MCF 10A (cell line): ENCODE data around the gene LCP2. TPM values are rescaled to one million over a fixed set of nuclear protein-coding genes. Genes with fewer than 3 reads are reported as not detected.
A peak's percentile ranks its signal among the peaks of the same experiment; 100 is the strongest.

Experiments used
- BruUV-seq: library from RNA; stranded (reverse); fragments of 400-500 nt; replicated peaks from 2 replicates; lab custom pipeline; 2021; lab: Mats Ljungman, UMichigan
- CTCF ChIA-PET: fragments of 300-600 bp; sonication (Branson Sonifier 250); formaldehyde crosslinking; extraction: SDS; loops from one replicate; lab custom pipeline; 2021; ENCODE audit warnings: antibody characterized with exemption, inconsistent platforms; lab: Yijun Ruan, JAX
- POLR2A ChIA-PET: fragments of 300-600, 350-650 bp; sonication (Branson Sonifier 250); formaldehyde crosslinking; extraction: SDS; loops from one replicate; lab custom pipeline; 2020; ENCODE audit warnings: antibody characterized with exemption, inconsistent platforms; lab: Yijun Ruan, JAX
- DNase-seq: peaks from one replicate; pipeline ENCODE4 v3.0.0-alpha.2; 2018; ENCODE audit not compliant: unreplicated experiment
- H3K27ac Mint-ChIP-seq: one replicate; pipeline ENCODE4 v1.8.0; 2022; ENCODE audit warnings: mild to moderate bottlenecking, low read depth, mixed read lengths; ENCODE audit not compliant: unreplicated experiment
- H3K27me3 Mint-ChIP-seq: one replicate; pipeline ENCODE4 v1.8.0; 2022; ENCODE audit warnings: mixed read lengths; ENCODE audit not compliant: insufficient read depth, unreplicated experiment
- H3K36me3 Mint-ChIP-seq: one replicate; pipeline ENCODE4 v1.8.0; 2022; ENCODE audit warnings: mild to moderate bottlenecking, moderate library complexity, mixed read lengths; ENCODE audit not compliant: insufficient read depth, unreplicated experiment
- H3K4me1 Mint-ChIP-seq: one replicate; pipeline ENCODE4 v1.8.0; 2022; ENCODE audit warnings: mixed read lengths; ENCODE audit not compliant: insufficient read depth, unreplicated experiment
- H3K4me3 Mint-ChIP-seq: one replicate; pipeline ENCODE4 v1.8.0; 2022; ENCODE audit warnings: mild to moderate bottlenecking, moderate library complexity, mixed read lengths; ENCODE audit not compliant: unreplicated experiment
- H3K9me3 Mint-ChIP-seq: one replicate; pipeline ENCODE4 v1.8.0; 2022; ENCODE audit warnings: mixed read lengths; ENCODE audit not compliant: unreplicated experiment
- intact Hi-C: fragments of 100-400 bp; cut with micrococcal nuclease; formaldehyde crosslinking; loops from 2 replicates; pipeline ENCODE4 v1.14.1; 2022
- total RNA-seq: library from RNA; stranded (reverse); gene quantifications from 2 replicates; pipeline ENCODE4 v1.2.3, GENCODE V29; 2022
- TF ChIP-seq, protein P1 (sequence below): fragments of 200-600 bp; IDR thresholded peaks from one replicate; pipeline ENCODE4 v1.8.0; 2022; ENCODE audit warnings: antibody characterized with exemption, mild to moderate bottlenecking; ENCODE audit not compliant: unreplicated experiment

LCP2 gene
- total RNA-seq, 1 experiment from 2014 or later, result not detected

DNA sequence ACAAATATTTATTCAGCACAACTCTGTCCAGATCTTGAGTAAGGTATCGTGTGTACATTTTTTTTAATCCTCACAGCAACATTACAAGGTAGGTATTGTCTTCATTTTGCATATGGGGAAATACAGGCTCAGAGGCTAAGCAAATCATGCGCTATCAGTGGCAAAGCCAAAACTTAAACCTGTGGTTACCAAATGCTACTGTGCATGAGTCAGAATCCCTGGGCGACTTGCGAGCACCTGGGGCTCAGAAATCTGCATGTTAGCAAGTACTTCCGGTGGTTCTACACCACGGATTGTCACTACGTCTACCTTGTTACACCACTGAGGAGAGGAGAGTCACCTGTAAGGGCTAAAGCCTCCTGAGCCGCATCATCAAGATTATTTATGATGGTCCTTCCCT is 43.5 kb downstream of the LCP2 start:
- H3K36me3 Mint-ChIP-seq, result no peaks in the 10 kb centered on the region
- H3K9me3 Mint-ChIP-seq, result no peaks in the 10 kb centered on the region
- no TSS peak for BruUV-seq
- no peaks in the 10 kb centered on the region for H3K27me3 Mint-ChIP-seq
- intact Hi-C loops, result no loop called here
- DNase-seq, result peak; percentile 89
- no peaks in the 10 kb centered on the region for H3K4me1 Mint-ChIP-seq
- no peak overlapping the region for H3K4me3 Mint-ChIP-seq
- ChIA-PET CTCF (interaction anchor here (0.9 to 1.6 kb wide), 3 partner anchors 13 to 384 kb away, joined by 3 to 10 read pairs (median 3); no protein-coding TSS in a partner anchor), POLR2A (interaction anchor here (1.5 kb wide), 1 partner anchor 19 kb away, joined by 3 read pairs; no protein-coding TSS in a partner anchor)
- no peak overlapping the region for H3K27ac Mint-ChIP-seq
- TF ChIP-seq, protein P1, sequence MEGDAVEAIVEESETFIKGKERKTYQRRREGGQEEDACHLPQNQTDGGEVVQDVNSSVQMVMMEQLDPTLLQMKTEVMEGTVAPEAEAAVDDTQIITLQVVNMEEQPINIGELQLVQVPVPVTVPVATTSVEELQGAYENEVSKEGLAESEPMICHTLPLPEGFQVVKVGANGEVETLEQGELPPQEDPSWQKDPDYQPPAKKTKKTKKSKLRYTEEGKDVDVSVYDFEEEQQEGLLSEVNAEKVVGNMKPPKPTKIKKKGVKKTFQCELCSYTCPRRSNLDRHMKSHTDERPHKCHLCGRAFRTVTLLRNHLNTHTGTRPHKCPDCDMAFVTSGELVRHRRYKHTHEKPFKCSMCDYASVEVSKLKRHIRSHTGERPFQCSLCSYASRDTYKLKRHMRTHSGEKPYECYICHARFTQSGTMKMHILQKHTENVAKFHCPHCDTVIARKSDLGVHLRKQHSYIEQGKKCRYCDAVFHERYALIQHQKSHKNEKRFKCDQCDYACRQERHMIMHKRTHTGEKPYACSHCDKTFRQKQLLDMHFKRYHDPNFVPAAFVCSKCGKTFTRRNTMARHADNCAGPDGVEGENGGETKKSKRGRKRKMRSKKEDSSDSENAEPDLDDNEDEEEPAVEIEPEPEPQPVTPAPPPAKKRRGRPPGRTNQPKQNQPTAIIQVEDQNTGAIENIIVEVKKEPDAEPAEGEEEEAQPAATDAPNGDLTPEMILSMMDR, result no peak

DNA sequence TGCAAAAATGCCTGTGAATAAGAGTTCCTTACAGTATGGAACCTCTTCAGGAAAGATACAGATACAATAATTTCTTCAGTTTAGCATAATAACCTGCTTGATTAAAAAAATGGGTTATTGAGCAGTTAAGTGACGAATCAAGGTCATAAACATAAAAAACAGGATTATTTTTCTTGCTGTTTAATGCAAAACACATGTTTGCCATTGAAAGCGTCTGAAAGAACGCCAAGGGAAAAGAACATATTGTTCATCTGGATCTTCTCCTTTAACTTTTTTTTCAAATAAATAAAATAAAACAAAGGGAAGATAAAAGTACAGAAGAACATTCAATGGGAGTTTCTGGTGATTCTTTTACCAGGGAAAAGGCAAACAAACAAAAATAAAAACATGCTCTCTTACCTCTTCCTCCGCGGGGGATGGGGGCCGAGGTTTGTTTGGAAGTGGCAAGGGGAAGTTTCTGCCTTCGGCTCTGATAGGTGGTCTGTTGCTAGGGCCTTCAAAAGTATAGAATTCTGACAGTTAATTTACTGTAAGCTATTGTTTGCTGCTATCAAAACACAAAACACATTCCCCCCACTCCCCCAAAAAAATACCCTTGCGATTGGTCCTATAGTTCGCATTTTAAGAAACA is 44.7 kb downstream of the LCP2 start:
- H3K4me1 Mint-ChIP-seq, result peaks cover 5% of the 10 kb centered on the region
- no peak overlapping the region for H3K27ac Mint-ChIP-seq

DNA sequence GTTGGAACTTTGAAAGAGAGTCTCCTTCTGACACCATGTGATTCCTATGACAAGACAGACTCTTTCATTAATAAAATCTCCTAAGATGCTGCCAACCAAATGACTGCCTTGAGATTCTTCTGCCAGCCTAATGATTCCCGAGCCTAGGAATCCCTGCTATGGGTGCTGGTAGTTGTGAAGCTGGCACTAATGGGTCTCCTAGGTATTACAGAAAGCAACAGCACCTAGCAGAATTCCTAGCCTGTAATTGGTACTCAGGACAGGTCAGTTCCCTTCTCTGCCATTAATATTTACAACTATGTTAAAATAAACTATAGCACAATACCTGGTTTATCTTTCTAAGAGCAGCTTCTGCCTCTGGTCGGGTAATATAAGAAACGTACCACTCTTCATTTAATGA is 45.5 kb downstream of the LCP2 start:
- DNase-seq, result no peak
- peaks cover 5% of the 10 kb centered on the region for H3K4me1 Mint-ChIP-seq
- intact Hi-C loops, result no loop called here
- H3K36me3 Mint-ChIP-seq, result no peaks in the 10 kb centered on the region
- BruUV-seq, result no TSS peak
- no peak overlapping the region for H3K27ac Mint-ChIP-seq
- TF ChIP-seq, protein P1, result no peak
- POLR2A ChIA-PET, result interaction anchor here (0.8 to 1.8 kb wide), 3 partner anchors 14 to 54 kb away, joined by 3 to 7 read pairs (median 5); no protein-coding TSS in a partner anchor
- no peak overlapping the region for H3K4me3 Mint-ChIP-seq
- CTCF ChIA-PET, result interaction anchor here (0.6 to 3.4 kb wide), 6 partner anchors 14 to 169 kb away, joined by 3 to 14 read pairs (median 4); no protein-coding TSS in a partner anchor
- H3K9me3 Mint-ChIP-seq, result no peaks in the 10 kb centered on the region
- no peaks in the 10 kb centered on the region for H3K27me3 Mint-ChIP-seq

More for the DNA sequence above, 44.7 kb downstream of the LCP2 start:
- ChIA-PET CTCF (interaction anchor here (0.6 to 3.4 kb wide), 6 partner anchors 9 to 166 kb away, joined by 3 to 14 read pairs (median 4); no protein-coding TSS in a partner anchor), POLR2A (interaction anchor here (0.8 to 1.5 kb wide), 3 partner anchors 15 to 53 kb away, joined by 3 to 5 read pairs (median 3); no protein-coding TSS in a partner anchor)
- no peak for DNase-seq
- Mint-ChIP-seq H3K36me3 (no peaks in the 10 kb centered on the region), H3K27me3 (no peaks in the 10 kb centered on the region), H3K9me3 (no peaks in the 10 kb centered on the region), H3K4me3 (no peak overlapping the region)
- TF ChIP-seq, protein P1, result no peak
- BruUV-seq, result no TSS peak
- intact Hi-C loops, result no loop called here

DNA sequence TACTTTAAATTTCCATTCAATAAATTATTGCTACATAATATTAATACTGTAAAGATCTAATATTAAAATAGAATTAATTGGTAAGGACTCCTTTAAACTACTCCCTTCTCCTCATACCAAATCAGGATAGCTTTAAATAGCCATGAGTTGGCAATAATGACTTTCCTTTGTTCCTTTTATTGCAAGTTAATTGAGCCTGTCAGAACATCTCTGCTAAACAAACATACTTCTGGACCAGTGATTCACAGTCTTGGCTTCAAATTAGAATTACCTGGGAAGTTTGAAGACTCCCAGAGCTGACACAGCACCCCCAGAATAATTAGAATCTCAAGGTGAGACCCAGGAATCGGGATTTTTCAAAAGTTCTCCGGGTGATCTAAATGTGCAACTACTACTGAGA is 46.1 kb downstream of the LCP2 start:
- DNase-seq, result peak; percentile 27
- ChIA-PET CTCF (interaction anchor here (0.8 to 3.4 kb wide), 6 partner anchors 15 to 282 kb away, joined by 3 to 14 read pairs (median 4); no protein-coding TSS in a partner anchor), POLR2A (interaction anchor here (0.9 to 1.8 kb wide), 4 partner anchors 10 to 25 kb away, joined by 4 to 7 read pairs (median 4); no protein-coding TSS in a partner anchor)
- no peaks in the 10 kb centered on the region for H3K36me3 Mint-ChIP-seq
- no peaks in the 10 kb centered on the region for H3K27me3 Mint-ChIP-seq
- H3K4me3 Mint-ChIP-seq, result no peak overlapping the region
- H3K27ac Mint-ChIP-seq, result no peak overlapping the region
- peaks cover 5% of the 10 kb centered on the region for H3K4me1 Mint-ChIP-seq
- TF ChIP-seq, protein P1, result no peak
- no TSS peak for BruUV-seq
- intact Hi-C loops, result no loop called here
- H3K9me3 Mint-ChIP-seq, result no peaks in the 10 kb centered on the region
